Dedifferentiated amniotic fluid mesenchymal stem cell (primary cell): ENCODE data around the gene CLK3.
"Not testable (repeated sequence)": the region's sequence is repeated elsewhere in the genome, so short reads cannot be mapped to it uniquely, and the experiment has no call there.

Source experiments
- DNase-seq: peaks from one replicate; pipeline ENCODE4 v3.0.0-alpha.2; 2016; ENCODE audit errors: extremely low spot score

CLK3 gene

DNA sequence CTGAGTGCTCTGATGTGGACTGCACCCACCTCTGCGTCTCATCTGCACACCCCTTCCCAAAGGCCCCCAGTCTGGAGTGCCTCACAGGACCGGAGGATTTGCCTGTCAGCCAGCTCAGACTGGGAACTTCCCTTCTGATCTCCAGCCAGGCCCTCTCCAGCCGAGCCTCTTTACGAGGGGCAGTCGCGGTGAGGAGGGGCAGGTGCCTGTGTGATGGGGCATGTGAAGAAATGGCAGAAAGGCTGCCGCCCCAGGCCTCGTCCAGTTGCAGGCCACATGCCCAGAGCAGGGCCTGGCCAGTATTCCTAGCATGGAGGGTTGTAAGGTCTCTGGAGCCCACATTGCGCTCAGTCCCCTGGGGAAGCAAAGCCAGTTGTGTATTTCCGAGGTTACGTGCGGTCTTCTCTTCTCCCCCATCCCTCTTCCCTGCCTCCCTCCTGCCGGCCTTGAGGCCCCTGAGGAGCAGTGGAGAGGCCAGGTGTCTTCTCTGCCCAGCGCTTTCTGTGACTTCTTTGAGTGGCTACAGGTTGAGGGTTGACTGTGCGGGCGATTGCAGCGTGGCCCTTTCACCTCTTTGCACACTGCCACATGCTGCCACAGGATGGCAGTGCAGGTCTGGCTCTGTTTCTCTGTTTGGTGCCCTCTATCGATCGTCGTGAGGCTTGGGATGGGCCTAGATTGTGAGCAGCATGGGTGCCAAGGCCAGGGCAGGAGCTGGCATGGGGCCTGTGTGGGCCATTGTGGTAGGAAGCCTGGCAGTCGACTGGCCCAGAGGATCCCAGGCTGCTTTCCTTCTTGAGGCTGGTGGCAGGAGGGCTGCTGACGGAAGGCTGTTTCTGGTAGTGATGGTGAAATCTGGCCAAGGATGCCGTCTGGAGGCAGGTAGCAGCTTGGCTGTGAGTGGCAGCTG is 5.3 kb downstream of the CLK3 start:
- peak; percentile 75 for DNase-seq

DNA sequence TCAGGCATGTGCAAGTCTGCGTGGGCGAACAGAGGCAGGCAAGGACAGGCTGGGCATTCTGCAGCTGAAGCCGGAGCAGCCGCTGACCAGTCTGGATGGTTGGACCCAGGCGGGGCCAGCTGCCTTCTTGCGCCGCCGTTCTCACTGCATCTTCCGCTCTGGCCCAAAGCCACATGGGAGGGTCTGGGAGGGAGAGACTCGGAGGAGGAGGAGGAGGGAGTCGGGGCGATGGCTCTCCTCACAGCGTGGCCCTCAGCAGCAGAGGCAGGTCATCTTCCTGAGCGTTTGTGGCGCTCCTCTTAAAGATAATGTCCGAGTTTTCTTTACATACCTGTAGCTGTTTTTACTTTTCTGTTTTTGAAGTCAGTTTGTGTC is 5.9 kb downstream of the CLK3 start:
- DNase-seq = no peak

DNA sequence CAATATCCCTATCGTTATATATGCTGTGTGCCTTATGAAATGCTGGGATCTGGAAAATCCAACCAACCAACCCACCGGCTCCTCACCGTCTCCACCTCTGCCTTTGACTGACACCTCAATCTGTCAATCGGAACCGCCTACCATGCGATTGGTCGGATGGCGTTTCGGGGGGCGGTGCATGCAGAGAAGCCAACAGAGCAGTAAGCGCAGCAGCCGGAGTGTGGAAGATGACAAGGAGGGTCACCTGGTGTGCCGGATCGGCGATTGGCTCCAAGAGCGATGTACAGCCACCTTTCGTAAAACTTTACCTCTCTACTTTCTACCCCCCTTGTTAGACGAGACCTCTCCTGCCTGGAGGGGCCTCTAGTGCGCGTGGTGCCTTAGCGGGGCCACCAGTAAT is 6.3 kb downstream of the CLK3 start:
- DNase-seq = no peak

DNA sequence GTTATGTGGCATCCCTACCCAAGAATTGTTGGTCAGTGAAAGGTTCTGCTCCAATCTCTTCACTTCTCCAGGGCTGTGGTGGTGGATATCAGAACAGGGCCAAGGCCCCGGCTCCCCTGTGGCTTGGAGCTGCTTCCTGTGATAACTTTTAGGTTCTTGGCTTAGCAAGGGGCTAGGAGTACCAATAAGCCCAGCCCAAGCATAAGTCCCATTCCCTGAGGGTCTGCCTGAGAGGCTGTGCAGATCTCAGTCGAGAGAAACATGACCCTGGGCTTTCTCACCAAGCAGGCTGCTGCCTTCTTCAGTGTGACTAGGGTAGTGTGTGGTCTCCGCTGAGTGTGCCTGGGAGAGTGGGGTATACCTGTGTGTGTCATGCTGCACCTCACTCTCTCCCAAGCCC is 7.1 kb downstream of the CLK3 start:
- DNase-seq = no peak

DNA sequence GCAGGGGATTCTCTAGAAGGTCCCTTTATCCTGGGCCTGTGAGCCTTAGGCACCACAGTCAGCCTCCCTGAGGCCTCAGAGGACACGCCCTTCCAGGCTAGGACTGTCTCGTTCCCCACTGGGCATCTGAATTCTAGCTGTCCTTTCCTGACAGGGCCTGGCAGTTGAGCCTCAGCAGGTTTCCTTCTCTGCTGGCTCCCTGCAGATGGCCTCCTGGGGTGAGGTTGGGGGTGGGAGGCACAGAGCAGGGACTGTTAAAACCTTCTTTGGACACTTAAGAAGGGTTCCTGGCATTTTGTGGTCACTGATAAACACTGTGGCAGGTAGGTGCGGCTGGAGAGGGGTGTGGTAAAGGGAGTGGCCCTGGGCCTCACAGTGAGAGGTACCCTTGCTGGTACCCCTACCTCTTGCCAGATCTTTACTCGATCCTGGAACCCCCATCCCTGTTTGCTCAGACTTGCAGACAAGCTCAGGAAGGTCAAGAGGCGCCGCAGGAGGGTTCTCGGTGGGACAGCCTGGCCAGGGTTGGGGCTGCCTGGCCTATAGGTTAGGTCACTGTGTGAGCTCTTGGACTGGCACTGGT is 8.5 kb downstream of the CLK3 start:
- no peak for DNase-seq

GRCh38 chr15:74625693-74626092 is 10.1 kb downstream of the CLK3 start:
- no peak for DNase-seq

DNA sequence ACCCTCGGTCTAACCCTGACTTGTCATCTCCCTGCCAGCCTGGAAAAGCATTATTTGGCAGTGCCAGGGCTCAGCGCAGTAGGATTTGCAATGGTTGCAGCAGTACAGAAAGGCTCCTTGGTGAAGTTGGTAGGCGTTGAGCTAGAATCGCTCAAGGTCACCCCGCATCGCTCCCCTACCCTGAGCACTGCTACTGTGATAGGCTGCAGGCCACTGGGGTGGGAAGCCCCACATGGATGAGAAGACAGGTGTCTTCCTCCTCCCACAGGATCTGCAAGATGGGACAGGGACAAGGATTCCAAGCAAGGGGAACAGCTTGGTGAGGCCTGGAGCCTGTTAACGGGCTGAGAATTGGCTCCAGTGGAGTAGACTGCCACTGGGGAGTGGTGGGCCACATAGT is 10.7 kb downstream of the CLK3 start:
- no peak for DNase-seq

GRCh38 chr15:74626752-74627692 is 11.4 kb downstream of the CLK3 start:
- no peak for DNase-seq

DNA sequence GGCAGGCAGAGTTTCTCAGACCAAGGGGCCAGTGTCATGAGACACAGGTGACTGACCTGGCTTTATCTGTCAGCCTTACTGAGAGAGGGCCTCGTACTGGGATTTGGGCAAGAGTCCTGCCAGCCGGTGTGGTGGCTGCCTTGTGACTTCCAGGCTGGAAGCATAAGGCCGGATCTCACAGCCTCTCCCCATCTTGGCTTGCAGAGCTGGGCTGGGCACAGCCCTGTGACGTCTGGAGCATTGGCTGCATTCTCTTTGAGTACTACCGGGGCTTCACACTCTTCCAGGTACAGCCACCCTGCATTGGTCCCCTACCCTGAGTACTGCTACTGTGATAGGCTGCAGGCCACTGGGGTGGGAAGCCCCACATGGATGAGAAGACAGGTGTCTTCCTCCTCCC is 12.1 kb downstream of the CLK3 start:
- DNase-seq = no peak

- no peak for DNase-seq
Measured at GRCh38 chr15:74628199-74628598, 12.6 kb downstream of the CLK3 start.

DNA sequence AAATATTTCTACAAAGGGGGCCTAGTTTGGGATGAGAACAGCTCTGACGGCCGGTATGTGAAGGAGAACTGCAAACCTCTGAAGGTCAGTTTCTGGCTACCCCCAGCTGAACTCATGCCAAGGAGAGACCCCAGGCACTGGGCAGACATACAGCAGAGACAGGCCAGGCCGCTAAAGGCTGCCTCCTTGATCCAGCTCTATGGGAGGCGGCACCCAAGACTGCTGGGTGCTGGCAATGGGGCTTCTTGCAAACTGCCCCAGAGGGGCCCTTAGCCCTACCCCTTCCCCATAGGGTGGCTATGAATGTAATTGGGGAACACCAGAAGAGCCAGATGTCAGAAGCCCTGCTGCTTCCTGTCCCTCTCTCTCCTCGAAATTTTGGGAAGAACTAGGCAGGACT is 13.3 kb downstream of the CLK3 start:
- DNase-seq = no peak

- not testable (repeated sequence) for DNase-seq
Measured at GRCh38 chr15:74629696-74630095, 14.1 kb downstream of the CLK3 start.

DNA sequence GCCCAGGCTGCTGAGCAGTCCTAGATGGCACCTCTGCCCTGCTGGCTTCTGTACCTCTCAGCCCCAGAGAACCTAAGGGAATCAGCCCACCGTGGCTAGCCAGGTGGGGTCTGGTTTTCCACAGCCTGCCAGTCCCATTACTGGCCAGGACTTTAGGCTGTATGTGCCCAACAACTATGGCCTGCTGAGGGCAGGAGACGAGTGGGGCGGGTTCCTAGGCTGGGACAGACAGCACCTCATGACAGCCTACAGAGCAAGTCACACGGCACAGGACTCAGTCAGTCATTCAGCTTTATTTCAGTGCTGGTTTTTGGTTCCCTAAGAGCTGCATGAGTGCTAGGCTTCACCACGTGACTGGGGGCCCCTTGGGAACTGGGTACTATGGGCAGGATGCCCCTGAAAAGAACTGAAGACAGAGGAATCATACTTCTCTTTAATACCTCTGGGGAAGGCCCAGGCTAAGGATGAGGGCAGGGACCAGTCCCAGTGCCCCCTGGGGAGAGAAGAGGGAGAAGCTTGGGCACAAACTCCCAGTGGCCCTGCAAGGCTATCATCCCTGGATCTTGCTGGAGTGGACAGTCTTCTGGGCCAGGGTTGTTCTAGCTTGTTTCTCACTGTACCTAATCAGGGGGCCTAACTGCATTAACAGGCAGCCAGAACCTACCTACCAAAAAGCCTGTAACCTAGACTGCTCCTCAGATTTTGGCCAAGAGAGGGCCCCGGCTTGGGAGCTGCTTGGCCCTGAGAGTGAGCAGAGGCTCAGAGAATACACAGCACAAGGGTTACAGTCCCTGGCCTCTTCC is 14.8 kb downstream of the CLK3 start:
- no peak for DNase-seq

- no peak for DNase-seq
Measured at GRCh38 chr15:74631087-74631385, 15.4 kb downstream of the CLK3 start.

DNA sequence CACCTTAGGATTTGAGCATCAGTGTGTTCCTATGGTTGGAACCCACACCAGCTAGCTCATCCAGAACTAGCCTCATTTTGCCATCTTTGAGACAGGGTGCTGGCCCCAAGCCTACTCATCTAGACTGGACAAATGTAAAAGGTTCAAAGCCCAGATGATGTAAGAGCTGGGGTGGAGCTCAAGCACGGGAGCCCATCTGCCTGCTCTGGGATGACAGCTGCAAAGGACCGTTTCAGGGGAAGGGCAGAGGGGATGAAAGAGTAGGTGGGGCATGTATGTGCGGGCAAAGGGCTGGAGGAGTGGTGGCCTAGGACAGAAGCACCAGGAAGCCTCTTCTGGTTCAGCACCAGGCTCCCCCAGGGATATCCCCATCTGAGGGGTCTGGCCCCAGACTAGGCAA is 15.8 kb downstream of the CLK3 start:
- DNase-seq = no peak

- no peak for DNase-seq
Measured at GRCh38 chr15:74631935-74632560, 16.4 kb downstream of the CLK3 start.

DNA sequence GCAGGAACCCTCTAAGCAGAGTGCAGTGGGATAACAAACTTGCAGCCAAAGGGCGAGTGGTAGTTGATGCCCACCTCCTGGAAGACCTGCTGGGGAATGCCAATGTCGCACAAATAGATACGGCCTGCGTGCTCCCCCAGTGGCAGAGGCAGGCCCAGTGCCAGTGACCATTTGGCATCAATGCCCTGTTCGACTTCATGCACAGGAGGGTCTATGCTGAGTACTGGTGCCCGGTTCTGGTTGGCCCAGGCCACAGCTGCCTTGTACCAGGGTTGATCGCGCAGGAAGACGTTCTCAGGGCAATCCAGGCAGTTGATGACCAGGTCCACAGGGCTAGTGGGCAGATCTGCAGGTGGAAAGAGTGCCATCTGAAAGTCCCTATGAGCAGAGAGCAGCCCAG is 17.0 kb downstream of the CLK3 start:
- no peak for DNase-seq

- no peak for DNase-seq
Measured at GRCh38 chr15:74633781-74634180, 18.1 kb downstream of the CLK3 start.

GRCh38 chr15:74635228-74635627 is 19.6 kb downstream of the CLK3 start:
- peak; percentile 34 for DNase-seq

DNA sequence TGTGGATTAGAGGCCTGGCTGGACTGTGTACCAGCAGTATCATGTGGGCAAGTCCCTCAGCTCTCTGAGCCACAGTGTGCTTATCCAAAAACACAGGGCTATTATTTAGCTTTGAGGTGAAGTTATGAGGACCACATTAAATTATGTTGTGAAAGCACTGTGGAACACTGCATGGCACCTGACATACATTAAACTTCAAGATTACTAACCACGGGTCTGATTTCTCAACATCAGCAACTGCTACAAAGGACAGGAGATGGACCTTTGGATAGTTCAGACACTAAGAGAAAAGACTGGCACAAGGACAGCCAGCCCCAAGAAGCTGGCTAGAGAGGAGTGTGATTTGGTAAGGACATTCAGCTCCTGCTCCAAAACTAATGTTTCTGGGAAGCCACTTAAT is 21.3 kb downstream of the CLK3 start:
- no peak for DNase-seq

DNA sequence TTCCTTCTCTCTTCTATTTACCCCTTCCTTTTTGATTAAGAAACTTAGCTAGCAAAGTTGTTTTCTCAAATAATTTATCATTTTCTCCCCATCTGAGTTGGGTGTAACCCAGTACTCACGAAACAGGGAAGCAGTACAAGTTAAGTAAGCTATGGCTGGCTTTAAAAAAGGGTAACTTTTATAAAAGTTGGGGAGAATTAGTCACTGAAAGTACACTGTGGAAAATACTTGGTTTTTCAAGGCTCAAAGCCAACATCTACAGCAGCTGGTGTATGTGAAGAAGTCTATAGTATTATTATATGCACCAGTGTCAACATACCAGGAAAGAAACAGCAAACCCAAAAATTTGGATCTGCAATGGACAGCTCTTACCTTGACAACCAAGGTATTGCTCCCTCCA is 25.5 kb downstream of the CLK3 start:
- no peak for DNase-seq
